Left hindlimb (tissue), 1 donor: ENCODE measurements around the gene MKRN2OS.

Source experiments
- DNase-seq: peaks from one replicate; pipeline ENCODE4 v3.0.0-alpha.2; 2018

The MKRN2OS gene

GRCh38 chr3:12545473-12545791 lies at the start of gene MKRN2OS:
TSS of gene MKRN2OS (minus strand) at chr3:12545499. CDS start at chr3:12545464, 35 bp downstream.
- no peak for DNase-seq

- DNase-seq = no peak
These were observed 48.2 kb upstream of the MKRN2OS start for GRCh38 chr3:12593473-12593872.

DNA sequence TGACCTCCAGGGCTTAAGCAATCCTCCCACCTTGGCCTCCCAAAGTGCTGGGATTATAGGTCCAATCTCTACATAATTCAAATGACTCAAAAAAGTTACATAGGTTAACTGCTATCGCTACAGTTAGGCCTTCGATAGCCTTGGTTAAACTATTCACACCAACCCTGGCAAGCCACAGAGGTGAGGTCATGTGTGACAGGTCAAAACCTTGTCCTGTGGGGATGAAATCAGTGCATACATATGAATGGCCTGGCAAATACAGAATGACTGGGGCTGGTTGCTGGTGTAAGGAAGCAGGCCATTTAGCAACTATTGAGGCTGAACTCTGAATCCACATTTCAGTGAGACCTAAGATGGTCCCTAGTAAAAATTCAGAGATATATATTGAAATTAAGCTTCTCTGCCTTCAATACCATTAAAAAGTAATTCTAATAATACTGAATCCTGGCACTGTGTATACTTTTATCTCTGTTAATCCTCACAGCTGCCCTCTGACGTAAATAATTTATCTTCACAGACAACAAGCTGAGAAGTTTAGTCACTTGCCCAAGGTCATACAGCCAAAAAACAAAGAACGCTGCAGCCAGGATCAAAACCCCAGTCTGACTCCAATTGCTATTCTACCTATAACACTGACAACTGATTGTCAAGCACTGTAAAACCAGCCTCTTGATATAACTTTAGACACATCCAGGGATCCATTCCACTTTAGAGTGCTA lies 46.9 kb upstream of the MKRN2OS start:
- no peak for DNase-seq

- no peak for DNase-seq
These were observed 46.2 kb upstream of the MKRN2OS start for GRCh38 chr3:12591456-12591855.

DNA sequence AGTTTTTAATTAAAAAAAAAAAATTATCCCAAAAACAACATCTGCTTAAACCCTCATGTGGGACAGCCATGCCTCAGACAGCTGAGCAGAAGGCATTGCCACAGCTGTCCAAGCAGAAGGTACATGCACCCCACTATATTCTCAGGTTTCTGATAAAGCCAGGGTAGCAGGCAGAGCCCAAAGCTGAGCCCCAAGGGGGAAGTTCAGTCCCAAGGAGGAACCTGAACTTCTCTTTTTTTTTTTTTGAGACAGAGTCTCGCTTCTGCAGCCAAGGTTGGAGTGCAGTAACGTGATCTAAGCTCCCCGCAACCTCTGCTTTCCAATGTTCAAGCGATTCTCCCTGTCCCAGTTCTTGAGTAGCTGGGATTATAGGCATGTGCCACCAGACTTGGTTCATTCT lies 44.8 kb upstream of the MKRN2OS start:
- DNase-seq = no peak

DNA sequence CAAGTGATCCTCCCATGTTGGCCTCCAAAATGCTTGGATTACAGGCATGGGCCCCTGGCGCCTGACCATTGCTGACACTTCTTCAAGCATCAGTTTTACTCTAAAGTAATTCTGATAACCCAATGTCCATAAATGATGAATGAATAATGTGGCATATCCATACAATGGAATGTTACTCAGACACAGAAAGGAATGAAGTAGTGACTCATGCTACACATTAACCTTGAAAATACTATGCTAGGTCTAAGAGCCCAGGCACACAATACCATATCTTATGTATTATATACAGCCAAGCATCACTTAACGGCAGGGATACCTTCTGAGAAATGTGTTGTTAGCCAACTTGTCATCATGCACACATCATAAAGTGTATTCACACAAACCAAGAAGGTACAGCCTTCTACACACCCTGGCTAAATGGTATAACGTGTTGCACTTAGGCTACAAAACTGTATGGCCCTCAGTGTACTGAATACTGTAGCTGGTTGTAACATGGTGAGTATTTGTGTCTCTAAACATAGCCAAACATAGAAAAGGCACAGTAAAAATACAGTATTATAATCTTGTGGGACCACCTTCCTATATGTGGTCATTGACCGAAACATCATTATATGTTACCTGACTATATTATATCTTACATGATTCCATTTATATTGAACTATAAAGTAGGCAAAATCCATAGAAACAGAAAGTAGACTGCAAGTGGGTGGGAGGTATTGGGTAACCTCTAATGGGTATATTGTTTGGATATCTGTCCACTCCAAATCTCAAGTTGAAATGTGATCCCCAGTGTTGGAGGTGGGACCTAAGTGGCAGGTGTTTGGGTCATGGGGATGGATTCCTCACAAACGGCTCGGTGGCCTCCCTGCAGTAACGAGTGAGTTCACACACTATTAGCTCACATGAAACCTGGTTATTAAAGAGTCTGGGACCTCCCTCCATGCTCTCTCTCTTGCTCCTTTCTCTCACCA lies 43.0 kb upstream of the MKRN2OS start:
- no peak for DNase-seq

DNA sequence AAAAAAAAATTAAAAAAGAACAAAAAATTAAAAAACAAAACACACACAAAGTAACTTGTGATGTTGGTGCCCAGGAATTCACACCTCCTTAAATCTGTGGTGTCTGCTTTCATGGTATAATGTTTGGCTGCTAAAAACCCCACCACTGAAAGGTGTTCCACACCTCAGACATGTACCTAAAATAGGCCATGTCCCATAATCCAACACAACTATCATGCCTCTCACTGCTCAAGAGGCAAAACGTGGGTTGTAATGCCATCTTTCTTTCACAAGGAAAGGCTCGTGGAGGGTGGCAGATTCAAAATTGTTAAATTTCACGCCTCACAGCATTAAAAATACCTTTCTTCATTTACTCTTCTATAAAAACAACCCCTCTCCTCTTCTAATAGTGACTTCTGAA lies 41.1 kb upstream of the MKRN2OS start:
- no peak for DNase-seq

DNA sequence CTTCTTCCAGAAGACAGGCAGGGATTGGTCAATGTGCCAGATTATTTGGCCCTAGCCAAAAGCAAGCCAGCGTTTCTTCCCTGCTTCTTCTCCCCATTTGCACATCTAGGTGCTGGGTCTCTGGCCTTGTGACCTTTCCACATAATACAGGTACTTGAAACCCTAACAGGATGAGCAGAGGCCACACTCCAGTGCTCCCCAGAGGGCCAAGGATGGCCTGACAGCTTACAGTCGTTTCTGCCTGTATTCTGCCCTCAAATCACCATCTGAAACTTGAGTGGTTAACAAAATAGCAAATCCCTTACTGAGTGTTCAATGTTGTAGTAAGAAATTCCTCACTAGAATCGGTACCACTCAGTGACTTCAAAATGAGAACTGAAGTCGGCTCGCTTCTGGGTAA lies 40.7 kb upstream of the MKRN2OS start:
- no peak for DNase-seq

DNA sequence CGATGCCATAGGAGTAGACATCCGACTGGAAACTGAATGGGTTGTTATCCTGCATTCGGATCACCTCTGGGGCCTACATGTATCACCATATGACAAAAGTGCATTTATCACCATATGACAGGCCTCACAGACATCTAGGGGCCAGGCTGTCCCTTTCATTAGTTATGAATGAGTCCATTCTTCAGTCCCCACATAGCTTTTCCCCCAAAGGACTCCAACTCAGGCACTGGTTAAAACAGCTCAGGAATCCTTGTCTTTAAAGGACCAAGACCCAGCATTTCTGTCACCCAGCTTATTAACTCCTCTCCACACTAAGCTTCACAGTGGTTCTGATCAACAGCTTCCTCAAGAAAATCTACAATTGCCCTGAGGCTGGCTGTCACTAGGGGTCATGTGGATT lies 39.9 kb upstream of the MKRN2OS start:
- no peak for DNase-seq

DNA sequence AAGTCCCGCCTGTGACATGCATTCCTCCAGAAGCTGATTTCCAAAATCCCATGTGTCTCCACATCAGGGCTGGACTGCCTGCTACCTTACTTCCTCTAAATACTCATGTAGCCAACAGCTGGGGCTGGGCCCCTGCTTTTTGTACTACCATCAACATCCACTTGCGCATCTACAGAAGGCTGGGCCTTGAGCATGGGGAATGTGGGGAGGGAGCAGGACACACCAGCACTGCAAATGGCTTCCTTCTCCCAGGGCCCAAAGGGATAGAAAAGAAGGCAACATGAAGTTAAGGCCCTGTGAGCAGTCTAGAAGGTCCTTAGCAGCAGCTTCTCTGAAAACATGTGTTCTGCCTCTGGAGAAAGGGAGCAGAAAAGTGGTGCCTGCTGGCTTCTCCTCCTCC lies 38.8 kb upstream of the MKRN2OS start:
- no peak for DNase-seq

GRCh38 chr3:12583280-12583679 lies 38.0 kb upstream of the MKRN2OS start:
- DNase-seq = no peak

DNA sequence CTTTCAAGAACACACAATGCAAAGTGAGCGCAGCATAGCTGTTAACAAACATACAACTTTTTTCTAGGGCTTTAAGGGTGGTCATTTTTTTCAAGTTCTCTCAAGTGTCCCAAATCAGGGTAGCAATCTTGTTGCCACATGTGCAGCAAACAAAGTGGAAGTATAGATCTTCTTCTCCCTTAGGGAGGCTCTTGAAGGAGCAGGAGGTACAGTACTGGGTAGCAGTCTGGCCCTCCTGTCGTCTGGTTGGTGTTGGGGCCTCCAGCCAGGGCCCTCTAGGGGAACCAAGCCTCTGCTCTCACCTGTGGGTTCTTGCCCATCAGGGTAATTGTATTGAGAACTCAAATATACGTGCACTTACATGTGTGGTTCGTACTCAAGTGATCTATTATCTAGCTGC lies 37.4 kb upstream of the MKRN2OS start:
- DNase-seq = no peak

DNA sequence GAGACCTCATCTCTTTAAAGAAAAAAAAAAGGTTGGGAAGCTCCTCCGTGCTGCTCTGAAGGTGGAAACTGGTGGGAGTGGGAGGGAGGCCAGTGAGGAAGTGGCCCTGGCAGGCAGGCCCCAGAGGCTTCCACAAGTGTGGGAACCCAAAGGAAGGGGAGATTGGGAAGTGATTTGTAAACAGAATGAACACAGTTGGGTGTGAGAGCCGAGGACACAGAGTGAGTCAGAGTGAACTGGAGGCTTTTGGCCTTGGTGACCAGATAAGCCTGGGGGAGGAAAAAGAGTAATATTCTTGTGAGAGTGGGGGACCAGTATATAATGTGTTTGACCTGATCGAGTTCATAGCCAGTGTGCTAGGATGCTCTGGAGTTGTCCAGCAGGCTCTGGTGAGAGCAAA lies 34.6 kb upstream of the MKRN2OS start:
- DNase-seq = no peak

GRCh38 chr3:12579456-12579855 lies 34.2 kb upstream of the MKRN2OS start:
- DNase-seq = no peak

DNA sequence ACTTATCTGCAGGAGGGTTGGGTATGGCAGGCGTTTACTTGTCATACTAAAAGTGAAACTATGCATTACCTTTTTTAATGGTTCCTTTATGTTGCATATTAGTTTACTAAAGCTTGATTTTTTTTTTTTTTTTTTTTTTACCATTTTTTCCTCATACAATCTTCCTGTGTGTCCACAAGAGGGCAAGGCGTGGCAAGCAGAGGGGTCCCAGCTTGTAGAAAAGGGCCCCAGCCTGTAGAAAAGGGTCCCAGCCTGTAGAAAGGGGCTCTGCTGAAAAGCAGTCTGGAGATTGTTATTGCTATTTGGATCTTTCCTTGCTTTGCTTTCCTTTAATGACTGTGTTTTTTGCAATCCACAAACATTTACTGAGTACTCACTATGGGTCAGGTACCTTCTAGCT lies 33.4 kb upstream of the MKRN2OS start:
- no peak for DNase-seq

DNA sequence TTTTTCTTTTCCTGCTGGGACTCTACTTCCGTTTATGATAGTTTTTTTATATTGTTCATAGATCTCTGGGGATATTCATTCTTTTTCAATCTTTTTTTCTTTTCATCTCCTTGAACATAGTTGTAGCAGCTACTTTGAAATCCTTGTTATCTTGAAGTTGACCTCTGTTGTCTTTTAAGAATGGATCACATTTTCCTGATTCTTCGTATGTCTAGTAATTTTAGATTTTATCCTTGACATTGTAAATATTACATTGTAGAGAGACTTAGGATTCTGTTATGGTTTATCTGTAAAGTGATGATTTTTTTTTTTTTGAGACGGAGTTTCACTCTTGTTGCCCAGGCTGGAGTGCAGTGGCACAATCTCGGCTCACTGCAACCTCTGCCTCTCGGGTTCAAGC lies 32.1 kb upstream of the MKRN2OS start:
- DNase-seq = no peak

DNA sequence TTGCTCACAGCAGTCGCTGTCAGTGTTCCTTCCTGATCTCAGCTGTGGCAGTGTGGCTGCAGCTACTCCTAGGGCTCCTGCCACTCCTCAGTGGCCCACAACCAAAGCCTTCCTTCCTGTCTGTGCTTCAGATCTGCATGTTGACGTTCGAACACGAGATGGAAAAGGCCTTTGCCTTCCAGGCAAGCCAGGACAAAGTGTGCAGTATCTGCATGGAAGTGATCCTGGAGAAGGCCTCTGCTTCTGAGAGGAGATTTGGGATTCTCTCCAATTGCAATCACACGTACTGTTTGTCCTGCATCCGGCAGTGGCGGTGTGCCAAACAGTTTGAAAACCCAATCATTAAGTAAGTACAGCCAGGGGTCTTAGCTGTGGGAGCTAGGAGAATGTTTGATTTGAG lies 29.4 kb upstream of the MKRN2OS start:
- DNase-seq = no peak

DNA sequence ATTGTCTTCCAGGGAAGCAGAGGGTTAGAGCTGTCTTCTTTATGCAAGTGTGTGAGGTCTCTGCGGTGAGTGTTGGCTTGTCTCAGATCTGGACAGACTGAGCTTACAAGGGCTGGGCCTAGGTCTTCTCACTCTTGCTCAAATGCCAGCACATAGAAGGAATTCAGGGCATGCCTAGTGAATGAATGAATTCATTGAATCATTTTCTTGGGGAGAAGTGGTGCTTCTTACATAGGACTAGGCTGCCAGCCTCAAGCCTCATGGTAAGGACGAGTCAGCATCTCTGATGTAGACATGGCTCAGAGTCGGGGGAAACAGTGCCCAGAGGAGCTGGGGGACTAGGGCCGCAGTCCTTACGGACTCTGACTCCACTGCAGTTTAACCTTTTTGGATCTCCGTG lies 28.8 kb upstream of the MKRN2OS start:
- DNase-seq = no peak

GRCh38 chr3:12571986-12572385 lies 26.7 kb upstream of the MKRN2OS start:
- DNase-seq = no peak

DNA sequence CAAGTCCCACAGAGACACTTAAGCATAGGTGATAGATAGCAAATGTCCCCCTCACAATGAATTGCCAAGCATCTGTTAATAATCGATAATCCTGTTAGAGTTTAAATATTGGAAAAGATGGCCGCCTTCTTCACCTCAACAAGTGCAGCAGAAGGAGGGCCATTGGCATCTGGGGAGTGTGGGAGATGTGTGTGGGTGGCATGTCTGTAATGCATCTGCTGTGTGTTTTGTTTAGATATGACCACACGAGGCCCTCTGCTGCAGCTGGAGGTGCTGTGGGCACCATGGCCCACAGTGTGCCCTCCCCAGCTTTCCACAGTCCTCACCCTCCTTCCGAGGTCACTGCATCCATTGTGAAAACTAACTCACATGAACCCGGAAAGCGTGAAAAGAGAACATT lies 24.5 kb upstream of the MKRN2OS start:
- DNase-seq = no peak

GRCh38 chr3:12568747-12569146 lies 23.4 kb upstream of the MKRN2OS start:
- no peak for DNase-seq

DNA sequence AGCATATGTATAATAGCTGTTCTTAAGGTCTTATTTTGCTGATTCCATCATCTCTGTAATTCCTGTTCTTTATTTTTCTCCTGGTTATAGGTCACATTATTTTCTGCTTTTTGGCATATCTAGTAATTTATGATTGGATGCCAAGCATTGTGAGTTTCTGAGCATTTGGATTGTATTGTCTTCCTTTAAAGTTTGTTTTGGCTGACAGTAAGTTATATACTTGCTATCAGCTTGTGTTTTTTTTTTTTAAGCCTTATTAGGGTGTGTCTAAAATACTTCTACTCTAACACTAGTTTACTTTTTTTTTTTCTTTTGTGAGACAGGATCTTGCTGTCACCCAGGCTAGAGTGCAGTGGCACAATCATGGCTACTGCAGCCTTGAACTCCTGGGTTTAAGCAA lies 21.7 kb upstream of the MKRN2OS start:
- DNase-seq = no peak

DNA sequence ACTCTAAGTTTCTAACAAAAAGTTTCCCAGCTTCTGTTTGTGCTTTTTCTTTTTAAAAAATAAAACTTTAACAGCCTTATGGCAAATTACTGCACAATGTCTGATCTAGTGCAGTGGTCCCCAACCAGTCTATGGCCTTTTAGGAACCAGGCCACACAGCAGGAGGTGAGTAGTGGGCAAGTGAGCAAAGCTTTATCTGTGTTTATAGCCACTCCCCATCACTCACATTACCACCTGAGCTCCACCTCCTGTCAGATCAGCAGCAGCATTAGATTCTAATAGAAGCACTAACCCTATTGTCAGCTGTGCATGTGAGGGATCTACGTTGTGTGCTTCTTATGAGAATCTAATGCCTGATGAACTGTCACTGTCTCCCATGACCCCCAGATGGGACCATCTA lies 17.2 kb upstream of the MKRN2OS start:
- no peak for DNase-seq

- no peak for DNase-seq
These were observed 16.1 kb upstream of the MKRN2OS start for GRCh38 chr3:12561397-12561796.
